Astrocyte of the cerebellum (primary cell): ENCODE data around the gene SMG6.
"Not testable (repeated sequence)": the region's sequence is repeated elsewhere in the genome, so short reads cannot be mapped to it uniquely, and the experiment has no call there.

Experiments
- DNase-seq: peaks from one replicate; pipeline ENCODE4 v3.0.0-alpha.2; 2011; ENCODE audit warnings: low read depth
- H3K4me3 ChIP-seq: 2 replicates; pipeline ENCODE4 v1.5.1; 2011; ENCODE audit warnings: mild to moderate bottlenecking, low read depth, low read length, moderate library complexity
- in situ Hi-C: cut with HindIII; loops from 2 replicates; pipeline ENCODE4 v1.10.0; 2017; ENCODE audit warnings: low sequenced_read_pairs
- TF ChIP-seq, protein P1 (sequence below): IDR thresholded peaks from 2 replicates; pipeline ENCODE4 v1.5.1; 2012; ENCODE audit warnings: low read length, low read depth, moderate library complexity, mild to moderate bottlenecking; ENCODE audit errors: missing control alignments

SMG6 gene

DNA sequence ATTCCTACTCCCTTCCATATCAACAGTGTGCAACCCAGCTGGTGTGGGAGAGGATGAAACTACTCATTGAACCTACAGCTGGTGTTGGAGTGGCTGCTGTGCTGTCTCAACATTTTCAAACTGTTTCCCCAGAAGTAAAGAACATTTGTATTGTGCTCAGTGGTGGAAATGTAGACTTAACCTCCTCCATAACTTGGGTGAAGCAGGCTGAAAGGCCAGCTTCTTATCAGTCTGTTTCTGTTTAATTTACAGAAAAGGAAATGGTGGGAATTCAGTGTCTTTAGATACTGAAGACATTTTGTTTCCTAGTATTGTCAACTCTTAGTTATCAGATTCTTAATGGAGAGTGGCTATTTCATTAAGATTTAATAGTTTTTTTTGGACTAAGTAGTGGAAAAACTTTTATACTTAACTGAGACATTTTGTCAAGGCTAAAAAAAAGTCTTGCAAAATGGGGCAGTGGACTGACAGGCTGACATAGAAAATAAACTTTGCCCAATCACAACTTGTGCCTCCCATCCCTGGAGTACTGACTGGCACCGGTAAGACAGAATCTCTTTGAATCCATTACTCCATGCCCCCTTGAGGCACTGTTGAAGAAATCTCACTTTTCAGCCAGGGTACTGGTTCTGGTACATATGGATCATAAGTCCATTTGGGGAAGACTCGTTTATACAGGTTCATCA is 20.2 kb upstream of the SMG6 start:
- no peak for DNase-seq
- TF ChIP-seq, protein P1, sequence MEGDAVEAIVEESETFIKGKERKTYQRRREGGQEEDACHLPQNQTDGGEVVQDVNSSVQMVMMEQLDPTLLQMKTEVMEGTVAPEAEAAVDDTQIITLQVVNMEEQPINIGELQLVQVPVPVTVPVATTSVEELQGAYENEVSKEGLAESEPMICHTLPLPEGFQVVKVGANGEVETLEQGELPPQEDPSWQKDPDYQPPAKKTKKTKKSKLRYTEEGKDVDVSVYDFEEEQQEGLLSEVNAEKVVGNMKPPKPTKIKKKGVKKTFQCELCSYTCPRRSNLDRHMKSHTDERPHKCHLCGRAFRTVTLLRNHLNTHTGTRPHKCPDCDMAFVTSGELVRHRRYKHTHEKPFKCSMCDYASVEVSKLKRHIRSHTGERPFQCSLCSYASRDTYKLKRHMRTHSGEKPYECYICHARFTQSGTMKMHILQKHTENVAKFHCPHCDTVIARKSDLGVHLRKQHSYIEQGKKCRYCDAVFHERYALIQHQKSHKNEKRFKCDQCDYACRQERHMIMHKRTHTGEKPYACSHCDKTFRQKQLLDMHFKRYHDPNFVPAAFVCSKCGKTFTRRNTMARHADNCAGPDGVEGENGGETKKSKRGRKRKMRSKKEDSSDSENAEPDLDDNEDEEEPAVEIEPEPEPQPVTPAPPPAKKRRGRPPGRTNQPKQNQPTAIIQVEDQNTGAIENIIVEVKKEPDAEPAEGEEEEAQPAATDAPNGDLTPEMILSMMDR, result no peak
- in situ Hi-C loops, result no loop called here
- no peak overlapping the region for H3K4me3 ChIP-seq

DNA sequence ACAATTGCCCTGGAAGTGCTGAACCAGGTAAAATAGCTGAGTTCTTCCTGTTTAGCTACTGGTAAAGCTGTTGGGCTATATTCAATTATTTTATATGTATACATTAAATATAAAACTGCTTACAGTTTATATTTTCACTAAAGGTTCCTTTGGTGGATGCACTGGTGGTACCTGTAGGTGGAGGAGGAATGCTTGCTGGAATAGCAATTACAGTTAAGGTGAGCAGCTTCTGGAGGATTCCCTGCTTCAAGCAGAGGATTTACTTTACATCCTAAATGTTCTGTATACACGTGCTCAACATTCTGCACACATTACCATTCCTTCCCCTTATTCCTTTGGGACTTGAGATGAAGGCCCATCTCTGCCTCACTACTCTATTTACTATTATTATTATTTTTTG is 17.8 kb upstream of the SMG6 start:
- TF ChIP-seq, protein P1, result no peak

DNA sequence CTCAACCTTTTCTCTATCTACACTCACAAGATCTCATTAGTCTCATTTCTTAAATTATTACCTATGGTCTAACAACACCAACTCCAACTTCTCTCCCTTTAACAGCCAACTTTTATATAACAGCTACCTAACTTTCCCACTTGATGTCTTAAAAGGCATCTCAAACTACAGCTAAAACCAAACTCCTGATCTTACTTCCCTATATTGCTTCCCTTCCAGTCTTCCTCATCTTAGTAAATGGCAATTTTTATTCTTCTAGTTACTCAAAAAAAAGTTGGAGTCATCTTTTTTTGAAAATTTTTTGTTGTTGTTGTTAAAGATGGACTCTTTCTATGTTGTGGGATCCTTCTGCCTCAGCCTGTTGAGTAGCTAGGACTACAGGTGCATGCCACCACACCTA is 15.5 kb upstream of the SMG6 start:
- in situ Hi-C loops, result no loop called here
- TF ChIP-seq, protein P1, result no peak
- no peak overlapping the region for H3K4me3 ChIP-seq
- no peak for DNase-seq

More for the DNA sequence above, 17.8 kb upstream of the SMG6 start:
- H3K4me3 ChIP-seq, result no peak overlapping the region
- in situ Hi-C loops, result no loop called here
- no peak for DNase-seq

DNA sequence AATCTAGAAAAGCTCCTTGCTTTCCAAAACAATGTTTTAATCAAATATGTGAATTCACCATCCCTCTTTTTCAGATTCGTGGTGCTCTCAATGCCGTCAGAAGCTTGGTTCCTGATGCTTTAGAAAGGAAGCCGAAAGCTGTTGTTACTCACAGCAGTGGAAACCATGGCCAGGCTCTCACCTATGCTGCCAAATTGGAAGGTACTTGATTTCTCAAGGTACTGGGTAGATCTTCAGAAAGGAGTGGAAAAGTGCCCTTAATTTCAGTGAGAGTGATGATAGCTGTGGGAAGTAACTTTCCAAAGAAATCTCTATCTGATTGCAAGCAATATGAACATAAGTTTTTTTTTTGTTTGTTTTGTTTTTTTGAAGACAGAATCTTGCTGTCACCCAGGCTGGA is 14.2 kb upstream of the SMG6 start:
- DNase-seq, result no peak
- TF ChIP-seq, protein P1, result no peak
- no peak overlapping the region for H3K4me3 ChIP-seq
- in situ Hi-C loops, result no loop called here

DNA sequence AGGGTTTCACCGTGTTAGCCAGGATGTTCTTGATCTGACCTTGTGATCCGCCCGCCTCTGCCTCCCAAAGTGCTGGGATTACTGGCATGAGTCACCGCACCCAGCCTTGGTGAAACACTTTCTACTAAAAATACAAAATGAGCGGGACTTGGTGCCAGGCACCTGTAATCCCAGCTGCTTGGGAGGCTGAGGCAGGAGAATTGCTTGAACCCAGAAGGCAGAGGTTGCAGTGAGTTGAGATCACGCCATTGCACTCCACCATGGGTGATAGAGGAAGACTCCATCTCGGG is 13.3 kb upstream of the SMG6 start:
- DNase-seq, in situ Hi-C loops, H3K4me3 ChIP-seq: not testable (repeated sequence)

DNA sequence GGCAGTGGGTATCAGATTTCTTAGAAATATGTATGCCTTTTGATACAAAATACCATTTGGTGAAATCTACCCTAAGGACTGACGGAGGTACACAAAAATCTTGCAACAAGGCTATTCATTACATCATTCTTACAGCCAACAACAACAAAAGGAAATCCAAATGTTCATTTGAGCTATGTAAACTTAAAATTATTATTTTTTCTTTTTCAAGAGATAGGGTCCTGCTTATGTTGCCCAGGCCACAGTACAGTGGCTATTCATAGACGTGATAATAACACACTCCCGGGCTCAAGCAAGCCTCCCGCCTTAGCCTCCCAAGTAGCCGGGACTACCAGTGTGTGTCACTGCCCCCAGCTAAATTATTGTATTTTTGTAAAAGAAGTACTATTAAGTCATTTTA is 9.2 kb upstream of the SMG6 start:
- no peak for DNase-seq
- TF ChIP-seq, protein P1, result no peak
- in situ Hi-C loops, result no loop called here
- no peak overlapping the region for H3K4me3 ChIP-seq

DNA sequence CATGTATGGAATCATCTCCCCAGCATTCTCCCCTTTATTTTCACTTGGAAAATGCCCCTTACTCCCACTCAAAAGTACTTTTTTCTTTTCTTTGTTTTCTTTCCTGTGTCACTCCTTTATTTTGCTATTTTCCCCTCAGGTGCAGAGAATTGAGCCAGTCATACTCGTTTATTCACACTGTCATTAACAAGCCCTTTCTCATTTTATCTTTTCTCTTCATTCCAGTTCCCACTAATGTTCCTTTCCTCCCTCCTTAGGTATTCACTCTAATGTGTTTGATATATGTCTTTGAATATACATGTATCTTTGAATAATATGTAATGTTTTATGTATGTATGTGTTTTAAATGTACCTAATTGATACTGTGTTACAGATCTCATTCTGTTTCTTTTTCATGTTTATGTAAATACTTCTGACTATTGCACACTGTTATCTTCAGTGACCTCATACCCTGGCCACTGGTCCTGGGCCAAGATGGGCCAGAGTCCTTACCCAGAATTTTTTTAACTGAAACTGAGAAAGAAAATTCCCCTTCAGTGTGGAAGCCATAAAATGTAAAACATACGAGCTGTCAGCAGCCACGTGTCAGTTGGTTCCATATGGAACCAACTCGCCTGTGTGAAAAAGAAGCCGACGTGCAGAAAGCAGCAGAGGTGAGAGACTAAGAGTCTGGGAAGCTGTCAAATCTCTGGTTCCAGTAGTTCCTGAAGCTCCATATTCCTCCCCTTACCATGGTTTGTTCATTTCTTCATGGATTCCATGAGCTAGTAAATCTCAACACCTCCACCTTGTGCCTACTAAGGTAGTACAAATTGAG is 6.0 kb upstream of the SMG6 start:
- in situ Hi-C loops, result no loop called here
- no peak for DNase-seq
- H3K4me3 ChIP-seq, result no peak overlapping the region
- TF ChIP-seq, protein P1, result no peak
